ENCODE results near the gene KCNC1.

The KCNC1 gene

DNA sequence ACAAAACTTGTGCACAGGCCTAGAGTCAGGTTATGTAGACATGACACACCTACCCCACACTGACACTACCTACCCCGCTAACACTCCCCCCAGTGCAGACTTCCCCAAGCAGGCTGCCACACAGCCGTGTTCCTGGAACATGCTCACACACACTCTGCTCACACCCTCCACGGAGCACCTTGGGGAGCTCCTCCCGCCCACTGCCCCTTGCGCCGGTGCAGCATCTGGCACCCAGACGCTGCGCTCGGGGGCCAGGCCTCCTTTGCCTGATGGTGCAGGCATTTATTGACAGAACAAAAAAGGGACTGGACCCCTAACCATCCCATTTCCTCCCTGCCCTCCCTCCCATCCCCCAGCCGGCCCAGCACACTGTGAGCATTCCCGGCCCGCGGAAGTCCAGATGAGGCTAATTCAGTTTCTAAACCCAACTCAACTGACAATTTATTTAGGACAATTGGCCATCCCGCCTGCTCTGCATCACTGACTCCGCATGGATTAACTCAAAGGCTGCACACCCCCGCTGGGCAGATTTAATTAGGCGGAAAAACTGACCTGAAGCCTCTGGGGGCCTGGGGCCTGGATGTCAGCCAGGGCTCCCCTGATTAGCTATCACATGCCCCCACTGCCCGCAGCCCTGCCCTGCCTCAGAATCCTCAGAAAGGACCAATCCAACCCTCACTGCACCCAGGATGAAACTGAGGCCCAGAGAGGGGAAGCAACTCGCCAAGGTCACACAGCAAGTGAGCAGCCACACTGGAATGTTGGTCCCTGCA is 30.1 kb downstream of the KCNC1 start:
- H3K4me3 ChIP-seq (replicated peaks; ENCODE audit: low read depth, low read length) = no peak overlapping the region
- TF ChIP-seq, protein P1, sequence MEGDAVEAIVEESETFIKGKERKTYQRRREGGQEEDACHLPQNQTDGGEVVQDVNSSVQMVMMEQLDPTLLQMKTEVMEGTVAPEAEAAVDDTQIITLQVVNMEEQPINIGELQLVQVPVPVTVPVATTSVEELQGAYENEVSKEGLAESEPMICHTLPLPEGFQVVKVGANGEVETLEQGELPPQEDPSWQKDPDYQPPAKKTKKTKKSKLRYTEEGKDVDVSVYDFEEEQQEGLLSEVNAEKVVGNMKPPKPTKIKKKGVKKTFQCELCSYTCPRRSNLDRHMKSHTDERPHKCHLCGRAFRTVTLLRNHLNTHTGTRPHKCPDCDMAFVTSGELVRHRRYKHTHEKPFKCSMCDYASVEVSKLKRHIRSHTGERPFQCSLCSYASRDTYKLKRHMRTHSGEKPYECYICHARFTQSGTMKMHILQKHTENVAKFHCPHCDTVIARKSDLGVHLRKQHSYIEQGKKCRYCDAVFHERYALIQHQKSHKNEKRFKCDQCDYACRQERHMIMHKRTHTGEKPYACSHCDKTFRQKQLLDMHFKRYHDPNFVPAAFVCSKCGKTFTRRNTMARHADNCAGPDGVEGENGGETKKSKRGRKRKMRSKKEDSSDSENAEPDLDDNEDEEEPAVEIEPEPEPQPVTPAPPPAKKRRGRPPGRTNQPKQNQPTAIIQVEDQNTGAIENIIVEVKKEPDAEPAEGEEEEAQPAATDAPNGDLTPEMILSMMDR (IDR thresholded peaks at IDR 0.05; ENCODE audit: low read length, missing control alignments) = no peak
- no peak for DNase-seq (ENCODE audit: low read depth)

DNA sequence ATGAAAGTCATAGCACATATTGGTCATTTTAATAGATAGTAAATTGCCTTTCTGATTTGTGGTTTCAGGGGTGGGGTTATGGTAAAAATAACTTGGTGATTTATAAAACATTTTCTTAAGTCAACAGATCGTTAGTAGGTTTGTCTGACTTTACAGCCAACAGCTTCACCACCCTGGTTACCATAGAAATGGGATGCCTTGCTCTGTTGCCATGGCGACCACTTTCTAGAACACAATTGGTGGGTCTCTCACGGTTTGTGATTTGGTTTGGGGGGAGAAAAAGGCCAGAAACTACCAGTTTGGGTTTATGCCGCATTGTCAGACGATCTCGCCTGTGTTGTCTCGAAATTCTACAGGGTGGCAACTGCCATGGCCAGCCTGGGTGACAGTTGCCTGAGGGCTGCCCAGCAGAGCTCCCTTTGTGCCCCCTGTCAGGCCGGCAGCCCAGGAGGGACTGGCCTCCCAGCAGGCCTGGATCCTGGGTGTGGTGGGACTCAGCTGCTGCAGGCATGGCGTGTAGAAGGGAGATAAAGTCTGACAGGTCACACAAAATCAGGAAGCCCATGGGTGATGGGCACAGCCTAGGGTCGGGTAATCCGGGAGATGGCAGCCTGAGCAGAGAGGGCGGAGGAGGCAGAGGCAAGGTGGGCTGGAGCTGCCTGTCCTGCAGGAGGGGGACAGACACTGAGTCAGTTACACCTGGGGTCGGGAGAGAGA is 30.9 kb downstream of the KCNC1 start:
- TF ChIP-seq, protein P1 (IDR thresholded peaks at IDR 0.05; ENCODE audit: low read length, missing control alignments) = no peak
- no peak overlapping the region for H3K4me3 ChIP-seq (replicated peaks; ENCODE audit: low read depth, low read length)
- no peak for DNase-seq (ENCODE audit: low read depth)

DNA sequence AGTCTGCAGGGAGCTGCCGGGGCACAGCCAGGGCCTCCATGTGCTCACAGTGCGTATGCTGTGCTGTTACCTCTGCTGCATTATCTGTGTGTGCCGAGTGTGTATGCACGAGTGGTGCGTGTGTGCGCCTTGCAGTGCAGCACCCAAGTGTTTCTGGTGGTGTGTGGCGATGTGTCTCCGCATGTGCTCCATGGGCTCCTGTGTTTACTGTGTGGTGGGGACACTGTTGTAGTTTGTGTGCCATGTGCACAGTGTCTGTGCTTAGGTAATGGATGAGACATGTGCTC is 31.4 kb downstream of the KCNC1 start:
- TF ChIP-seq, protein P1 (IDR thresholded peaks at IDR 0.05; ENCODE audit: low read length, missing control alignments) = no peak
- no peak for DNase-seq (ENCODE audit: low read depth)
- H3K4me3 ChIP-seq (replicated peaks; ENCODE audit: low read depth, low read length) = no peak overlapping the region

DNA sequence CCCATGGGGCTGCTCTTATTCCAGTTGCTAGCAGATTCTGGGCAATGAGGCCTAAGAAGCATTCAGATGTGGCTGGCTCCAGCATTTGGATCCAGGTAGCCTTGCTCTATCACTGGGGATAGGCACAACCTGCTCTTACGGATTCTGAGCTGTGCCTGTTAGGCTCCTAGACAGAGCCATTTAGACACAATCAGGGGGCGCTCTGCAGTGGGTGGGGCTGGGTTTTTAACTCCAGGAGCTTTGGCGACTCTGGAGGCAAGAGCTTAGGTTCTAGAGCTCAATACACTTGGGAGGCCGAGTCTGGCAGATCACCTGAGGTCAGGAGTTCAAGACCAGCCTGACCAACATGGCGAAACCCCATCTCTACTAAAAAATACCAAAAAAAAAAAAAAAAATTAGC is 32.0 kb downstream of the KCNC1 start:
- DNase-seq (ENCODE audit: low read depth) = no peak
- H3K4me3 ChIP-seq (replicated peaks; ENCODE audit: low read depth, low read length) = no peak overlapping the region
- TF ChIP-seq, protein P1 (IDR thresholded peaks at IDR 0.05; ENCODE audit: low read length, missing control alignments) = peak; percentile 15

DNA sequence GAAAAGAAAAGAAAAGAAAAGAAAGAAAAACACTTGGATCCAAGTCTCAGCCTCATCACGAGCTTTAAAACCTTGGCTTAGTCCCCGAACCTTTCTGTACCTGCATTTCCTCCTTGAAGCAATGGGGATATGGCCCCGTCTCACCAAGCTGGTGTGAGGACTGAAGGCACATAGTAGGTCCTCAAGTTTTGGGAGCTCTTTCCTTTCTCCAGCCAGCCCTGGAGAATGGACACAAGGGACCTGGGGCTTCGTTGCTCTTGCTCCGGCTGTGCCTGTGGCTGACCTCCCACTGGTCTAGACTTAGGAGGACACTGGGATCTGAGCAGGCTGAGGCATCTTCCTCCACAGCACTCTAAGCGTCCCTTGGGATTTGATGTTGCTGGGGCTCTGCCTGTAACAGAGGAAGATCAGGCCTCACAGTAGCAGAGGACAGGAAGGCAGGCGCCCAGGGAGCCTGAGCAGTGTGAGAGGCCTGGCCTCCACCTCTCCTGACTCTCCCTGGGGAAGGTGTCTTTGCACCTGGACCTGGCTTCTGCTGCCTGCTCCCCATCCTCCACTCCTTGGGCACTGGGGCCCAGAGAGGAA is 32.8 kb downstream of the KCNC1 start:
- no peak for DNase-seq (ENCODE audit: low read depth)
- TF ChIP-seq, protein P1 (IDR thresholded peaks at IDR 0.05; ENCODE audit: low read length, missing control alignments) = no peak
- no peak overlapping the region for H3K4me3 ChIP-seq (replicated peaks; ENCODE audit: low read depth, low read length)

DNA sequence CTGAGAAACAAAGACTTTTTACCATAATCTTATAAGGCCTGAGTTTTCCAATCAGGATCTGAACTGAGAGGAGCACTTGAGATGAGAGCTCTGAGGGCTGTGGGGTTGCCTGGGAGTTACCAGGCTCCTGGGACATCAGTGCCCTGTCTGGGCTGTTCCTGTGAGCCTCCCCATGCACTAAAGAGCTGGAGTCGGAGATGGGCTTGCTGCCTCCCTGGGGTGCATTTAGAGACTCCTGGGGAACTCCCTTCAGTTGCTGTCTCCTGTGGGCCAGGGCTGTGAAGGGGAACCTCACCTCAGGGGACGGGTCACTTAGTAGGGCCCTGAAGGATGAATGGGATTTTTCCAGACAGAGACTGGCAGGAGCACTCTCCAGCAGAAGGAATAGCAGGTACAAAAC is 33.3 kb downstream of the KCNC1 start:
- DNase-seq (ENCODE audit: low read depth) = no peak
- H3K4me3 ChIP-seq (replicated peaks; ENCODE audit: low read depth, low read length) = no peak overlapping the region
- TF ChIP-seq, protein P1 (IDR thresholded peaks at IDR 0.05; ENCODE audit: low read length, missing control alignments) = no peak
